Duodenal mucosa (tissue), 2 donors: Measurements from ENCODE around the gene BCOR.

Experiments used
- H3K27ac ChIP-seq: one replicate; pipeline ENCODE4 v1.7.0; 2013; ENCODE audit warnings: low read depth, low read length
- H3K27me3 ChIP-seq, 2 donors: one replicate each; pipeline ENCODE4 v1.7.0; 2013; ENCODE audit warnings: low read length in 2 of 2, control low read depth in 1 of 2; ENCODE audit not compliant: insufficient read depth in 2 of 2, control insufficient read depth in 1 of 2
- H3K36me3 ChIP-seq, 2 donors: one replicate each; pipeline ENCODE4 v1.7.0; 2013; ENCODE audit warnings: low read length in 2 of 2, control low read depth in 1 of 2; ENCODE audit not compliant: insufficient read depth in 2 of 2, control insufficient read depth in 1 of 2
- H3K4me1 ChIP-seq, 2 donors: one replicate each; pipeline ENCODE4 v1.7.0; 2013; ENCODE audit warnings: low read length in 2 of 2, control low read depth in 1 of 2; ENCODE audit not compliant: insufficient read depth in 2 of 2, control insufficient read depth in 1 of 2
- H3K4me3 ChIP-seq, 2 donors: one replicate each; pipeline ENCODE4 v1.7.0; 2013; ENCODE audit warnings: low read length in 2 of 2, low read depth in 1 of 2
- H3K9ac ChIP-seq, 2 donors: one replicate each; pipeline ENCODE4 v1.7.0; 2013; ENCODE audit warnings: low read length in 2 of 2, low read depth in 1 of 2
- H3K9me3 ChIP-seq, 2 donors: one replicate each; pipeline ENCODE4 v1.7.0; 2013; ENCODE audit warnings: low read length in 2 of 2, control low read depth in 1 of 2; ENCODE audit not compliant: control insufficient read depth in 1 of 2

The BCOR gene

DNA sequence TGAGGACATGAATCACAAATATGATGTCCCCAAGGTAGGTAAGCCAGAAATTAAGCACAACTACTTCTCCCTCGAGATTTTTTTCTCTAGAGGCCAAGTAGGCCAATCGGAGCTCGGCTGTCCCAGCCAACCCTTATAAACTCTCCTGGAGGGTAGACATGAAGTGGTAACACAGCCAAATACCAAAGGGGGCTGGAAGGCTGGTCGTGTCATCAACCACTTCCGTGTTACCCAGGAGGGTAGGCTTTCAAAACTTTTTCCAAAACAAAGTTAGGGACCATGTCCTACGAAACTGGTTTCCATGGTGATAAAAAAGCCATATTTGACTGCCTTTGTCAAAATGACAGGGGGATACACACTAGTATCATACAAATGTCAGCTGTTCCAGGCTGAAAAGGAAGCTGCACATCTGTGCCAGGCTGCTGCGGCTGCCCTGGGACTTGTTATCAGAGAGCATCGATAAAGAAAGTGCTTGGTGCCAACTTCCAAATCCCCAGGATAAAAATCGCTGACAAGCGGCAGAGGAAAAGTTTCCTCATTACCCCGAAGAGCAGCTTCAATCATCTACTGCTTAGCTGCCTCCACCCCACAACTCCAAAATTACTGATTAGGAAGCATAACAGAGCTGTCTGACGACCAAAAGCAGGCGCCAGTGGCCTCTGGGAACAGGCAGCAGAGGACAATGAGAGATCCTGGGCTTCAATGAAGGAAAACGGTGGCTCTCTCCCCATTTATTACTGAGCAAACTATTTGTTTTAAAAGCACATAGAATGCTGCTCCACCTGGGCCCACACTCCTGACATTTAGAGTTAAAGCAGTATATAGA, 20.8 kb downstream of the BCOR start:
- no peak overlapping the region for H3K27ac ChIP-seq
- H3K9ac ChIP-seq, result no peak overlapping the region
- peaks cover 0 to 3% of the 10 kb centered on the region in 2 donors for H3K4me1 ChIP-seq
- no peak overlapping the region for H3K4me3 ChIP-seq
- H3K27me3 ChIP-seq, result no peaks in the 10 kb centered on the region
- H3K9me3 ChIP-seq, result no peaks in the 10 kb centered on the region
- peaks cover 4 to 43% of the 10 kb centered on the region in 2 donors for H3K36me3 ChIP-seq

DNA sequence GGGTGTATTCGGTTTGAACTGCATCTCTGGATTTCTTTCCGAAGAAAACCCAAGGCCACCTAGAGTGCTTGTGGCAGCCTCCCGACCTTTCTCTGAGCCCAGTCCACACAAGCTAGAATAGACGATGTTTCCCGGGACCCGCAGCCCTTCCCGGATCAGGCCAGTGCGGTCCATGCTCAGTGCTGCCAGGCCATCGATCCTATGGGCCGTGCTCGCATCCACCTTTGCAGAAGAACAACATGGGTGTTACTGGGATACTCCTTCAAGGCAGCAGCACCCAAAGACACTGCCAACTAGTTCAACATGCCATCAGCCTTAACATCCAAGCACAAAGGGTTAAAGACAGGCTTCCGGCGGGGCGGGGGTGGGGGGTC, 22.8 kb downstream of the BCOR start:
- H3K4me3 ChIP-seq, result no peak overlapping the region
- H3K9me3 ChIP-seq, result no peaks in the 10 kb centered on the region
- no peak overlapping the region for H3K27ac ChIP-seq
- H3K4me1 ChIP-seq, result no peaks in the 10 kb centered on the region
- H3K27me3 ChIP-seq, result no peaks in the 10 kb centered on the region
- H3K9ac ChIP-seq, result no peak overlapping the region
- peaks cover 10 to 59% of the 10 kb centered on the region in 2 donors for H3K36me3 ChIP-seq

DNA sequence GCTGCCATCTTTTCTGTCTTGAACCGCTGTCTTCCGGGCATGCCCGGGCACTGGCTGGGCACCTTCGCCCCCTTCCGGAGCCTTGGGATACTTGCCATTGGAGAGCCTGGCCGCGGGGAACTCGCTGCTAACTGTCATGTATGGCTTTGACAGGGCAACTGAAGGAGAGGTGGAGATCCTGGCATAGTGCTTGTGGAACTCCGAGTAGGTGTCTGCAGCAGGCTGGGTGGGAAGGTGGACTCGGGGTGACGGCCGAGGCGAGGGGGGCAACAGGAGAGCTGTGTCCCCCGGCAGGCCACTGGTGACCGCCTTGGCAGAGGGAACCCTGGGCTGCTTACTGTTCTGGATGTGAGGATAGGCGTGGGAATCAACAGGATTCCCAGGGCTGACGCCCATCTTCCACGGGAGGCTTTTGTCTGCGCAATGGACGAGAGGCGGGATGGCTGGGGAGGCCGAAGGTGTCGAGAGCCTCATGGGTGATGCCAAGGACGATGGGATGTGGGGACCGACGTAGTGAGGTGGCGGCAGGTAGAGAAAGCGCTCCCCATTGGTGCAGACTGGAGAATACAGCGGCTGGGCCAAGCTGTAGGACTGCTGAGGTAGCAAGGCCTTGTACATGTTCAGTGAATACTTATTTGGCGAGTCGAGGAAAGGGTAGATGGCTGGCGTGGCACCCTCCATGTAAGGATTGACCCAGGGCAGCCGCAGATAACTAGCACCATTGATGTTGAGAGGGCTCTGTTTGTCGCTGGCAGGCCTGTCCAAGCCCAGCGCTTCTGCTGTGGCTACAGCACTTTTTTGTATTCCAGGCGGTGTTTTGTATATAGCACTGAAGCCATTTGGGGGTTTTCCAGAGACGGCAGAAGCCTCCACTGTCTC, 23.4 kb downstream of the BCOR start:
- Histone ChIP-seq H3K36me3 (peaks cover 17 to 65% of the 10 kb centered on the region in 2 donors), H3K9ac (no peak overlapping the region), H3K4me1 (no peaks in the 10 kb centered on the region), H3K4me3 (no peak overlapping the region), H3K27me3 (no peaks in the 10 kb centered on the region), H3K9me3 (no peaks in the 10 kb centered on the region), H3K27ac (no peak overlapping the region)

GRCh38 chrX:40073439-40074054, 24.2 kb downstream of the BCOR start:
- Histone ChIP-seq H3K9ac (no peak overlapping the region), H3K27ac (no peak overlapping the region), H3K9me3 (no peaks in the 10 kb centered on the region), H3K27me3 (no peaks in the 10 kb centered on the region), H3K4me1 (no peaks in the 10 kb centered on the region), H3K36me3 (peaks cover 20 to 72% of the 10 kb centered on the region in 2 donors), H3K4me3 (no peak overlapping the region)

DNA sequence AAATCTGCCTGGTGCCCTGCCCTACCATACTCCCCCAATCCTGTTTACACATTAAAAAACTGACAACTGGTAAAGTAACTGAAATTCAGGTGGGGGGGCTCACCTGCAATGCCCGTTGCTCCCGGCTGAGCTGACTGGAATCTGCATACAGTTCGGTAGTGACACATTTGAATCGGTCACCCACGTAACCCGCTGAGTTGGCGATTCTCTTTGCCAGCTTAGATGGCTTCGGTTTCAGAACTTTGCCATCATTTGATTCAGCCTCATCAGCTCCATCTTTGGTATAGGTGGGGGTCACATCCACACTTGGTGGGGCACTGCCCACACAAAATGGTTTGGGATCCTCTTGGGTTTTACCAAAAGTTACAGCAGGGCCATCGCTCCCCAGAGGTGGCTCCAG, 25.5 kb downstream of the BCOR start:
- no peak overlapping the region for H3K9ac ChIP-seq
- H3K4me3 ChIP-seq, result no peak overlapping the region
- no peaks in the 10 kb centered on the region for H3K9me3 ChIP-seq
- peaks cover 20 to 75% of the 10 kb centered on the region in 2 donors for H3K36me3 ChIP-seq
- H3K4me1 ChIP-seq, result peaks cover 0 to 1% of the 10 kb centered on the region in 2 donors
- no peak overlapping the region for H3K27ac ChIP-seq
- H3K27me3 ChIP-seq, result no peaks in the 10 kb centered on the region

DNA sequence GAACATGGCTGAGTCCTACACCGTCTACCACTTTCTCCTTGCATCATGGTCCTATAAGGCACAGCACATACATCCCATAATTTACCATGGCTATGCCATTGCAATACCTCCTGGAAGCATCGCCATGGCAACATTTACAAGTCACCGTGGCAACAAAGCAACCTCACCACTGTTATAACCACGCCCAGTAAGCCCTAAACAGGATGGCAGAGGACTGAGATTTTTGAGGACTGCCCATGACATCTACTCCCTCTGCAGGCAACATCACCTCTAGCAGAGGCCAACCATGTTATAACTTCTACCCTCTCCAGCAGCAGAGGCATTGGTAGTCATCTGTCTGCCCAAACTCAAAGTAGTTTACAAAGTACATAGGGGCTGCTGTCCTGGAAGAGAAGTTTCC, 29.7 kb downstream of the BCOR start:
- H3K27me3 ChIP-seq, result no peaks in the 10 kb centered on the region
- H3K4me1 ChIP-seq, result peaks cover 0 to 4% of the 10 kb centered on the region in 2 donors
- no peak overlapping the region for H3K9ac ChIP-seq
- peaks cover 24 to 65% of the 10 kb centered on the region in 2 donors for H3K36me3 ChIP-seq
- no peak overlapping the region for H3K27ac ChIP-seq
- H3K4me3 ChIP-seq, result no peak overlapping the region
- H3K9me3 ChIP-seq, result no peaks in the 10 kb centered on the region

DNA sequence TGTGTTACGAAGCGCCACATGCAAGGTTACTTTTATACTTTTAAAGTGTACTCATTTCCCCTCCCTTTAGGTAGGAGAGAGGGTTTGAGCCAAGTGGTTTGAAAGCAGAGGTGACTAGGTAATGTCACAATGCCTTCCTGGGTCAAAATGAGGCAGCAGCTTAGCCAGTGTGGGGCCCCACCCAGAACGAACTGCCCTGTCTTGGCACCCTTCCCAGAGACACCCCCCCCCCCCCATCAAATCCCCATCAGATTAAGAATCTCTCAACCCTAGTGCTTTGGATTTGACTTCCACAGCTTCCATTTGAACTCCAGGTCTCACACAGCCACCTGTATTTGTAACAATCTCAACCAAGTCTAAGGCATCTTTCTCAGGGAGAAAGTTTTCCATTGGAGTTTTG, 31.1 kb downstream of the BCOR start:
- Histone ChIP-seq H3K27ac (no peak overlapping the region), H3K9me3 (no peaks in the 10 kb centered on the region), H3K36me3 (peaks cover 26 to 66% of the 10 kb centered on the region in 2 donors), H3K4me3 (no peak overlapping the region), H3K9ac (no peak overlapping the region), H3K27me3 (no peaks in the 10 kb centered on the region), H3K4me1 (peaks cover 0 to 4% of the 10 kb centered on the region in 2 donors)

DNA sequence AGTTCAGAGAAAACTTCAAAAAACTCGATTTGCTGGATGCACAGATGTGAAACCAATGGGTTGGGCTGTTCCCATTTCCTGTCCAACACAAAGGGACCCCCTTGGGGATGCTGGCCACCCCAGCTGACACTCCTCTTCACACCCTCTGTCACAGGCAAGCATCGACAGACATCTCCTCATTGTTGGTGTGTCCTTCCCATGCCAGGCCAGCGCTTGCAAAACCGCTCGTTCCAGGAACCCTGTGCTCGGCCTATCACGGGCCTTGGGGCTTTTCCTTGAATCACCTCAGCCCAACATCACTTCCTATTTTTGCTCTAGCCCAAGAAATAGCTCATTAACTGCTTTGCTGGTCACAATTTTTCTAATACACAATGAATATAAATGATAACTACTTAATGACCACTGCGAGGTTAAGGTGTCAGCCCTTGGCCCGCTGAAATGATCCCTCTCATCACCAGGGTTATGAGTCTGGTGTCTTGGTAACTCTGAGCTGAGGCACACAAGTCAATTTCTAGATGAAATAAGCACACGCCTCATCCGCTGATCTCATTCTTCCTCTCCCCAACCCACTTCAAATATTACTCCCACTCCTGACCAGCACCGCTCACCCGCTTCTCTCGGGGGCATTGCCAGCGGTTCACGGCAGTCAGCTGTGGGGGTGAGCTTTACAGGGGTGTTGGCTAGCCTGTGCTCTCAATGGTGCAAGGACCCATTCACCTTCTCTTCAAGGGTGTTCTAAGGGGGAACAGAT, 32.3 kb downstream of the BCOR start:
- Histone ChIP-seq H3K36me3 (peaks cover 31 to 67% of the 10 kb centered on the region in 2 donors), H3K4me3 (no peak overlapping the region), H3K9me3 (no peaks in the 10 kb centered on the region), H3K4me1 (peaks cover 0 to 4% of the 10 kb centered on the region in 2 donors), H3K9ac (no peak overlapping the region), H3K27ac (no peak overlapping the region), H3K27me3 (no peaks in the 10 kb centered on the region)

- Histone ChIP-seq H3K9me3 (no peaks in the 10 kb centered on the region), H3K4me1 (peaks cover 0 to 4% of the 10 kb centered on the region in 2 donors), H3K9ac (no peak overlapping the region), H3K4me3 (no peak overlapping the region), H3K27ac (no peak overlapping the region), H3K27me3 (no peaks in the 10 kb centered on the region), H3K36me3 (peaks cover 20 to 61% of the 10 kb centered on the region in 2 donors)
These were observed 33.6 kb downstream of the BCOR start for GRCh38 chrX:40064055-40064597.
